ENCODE measurements around the gene NSUN7. TPM values are rescaled to one million over a fixed set of nuclear protein-coding genes. Genes with fewer than 3 reads are reported as not detected.
A peak's percentile ranks its signal among the peaks of the same experiment; 100 is the strongest.

NSUN7 gene
- total RNA-seq, 1 donor from 2014 or later: 0.91 TPM

- TF ChIP-seq CTCF (IDR thresholded peaks at IDR 0.05; ENCODE audit: borderline replicate concordance): no peak
Observed at GRCh38 chr4:40856277-40856839, 106.6 kb downstream of the NSUN7 start.

DNA sequence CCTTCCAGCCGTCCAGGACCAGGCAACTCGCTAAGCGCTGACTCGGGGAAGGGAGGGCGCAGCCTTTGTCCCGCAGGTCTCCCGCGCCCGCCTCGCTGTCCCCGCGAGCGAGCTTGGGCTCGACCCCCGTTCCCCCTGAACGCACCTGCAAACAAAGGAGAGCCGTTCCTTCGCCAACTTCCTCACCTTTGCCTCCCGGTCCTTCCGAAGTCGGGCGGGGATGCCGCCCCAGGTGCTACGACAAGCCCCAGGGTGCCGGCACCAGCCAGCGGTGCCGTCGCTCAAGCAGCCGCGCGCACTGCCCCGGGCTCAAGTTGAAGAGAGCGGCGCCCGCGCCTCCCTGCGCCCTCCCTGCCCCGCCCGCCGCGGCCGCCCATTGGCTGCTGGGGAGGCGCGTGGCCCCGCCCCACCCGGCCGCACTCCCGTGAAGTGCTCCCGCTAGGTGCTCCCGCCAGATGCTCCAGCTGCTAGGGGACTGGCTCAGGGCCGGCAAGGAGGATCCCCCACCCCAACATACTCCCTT, 107.1 kb downstream of the NSUN7 start:
- no peak for TF ChIP-seq CTCF (IDR thresholded peaks at IDR 0.05; ENCODE audit: borderline replicate concordance)
- no peak overlapping the region for H3K27ac ChIP-seq (replicated peaks)
- H3K4me1 ChIP-seq: peaks cover 12% of the 10 kb centered on the region
- H3K27me3 ChIP-seq (ENCODE audit: low read depth): no peaks in the 10 kb centered on the region
- peak; percentile 70 for DNase-seq
- H3K9me3 ChIP-seq (replicated peaks): no peaks in the 10 kb centered on the region
- peak overlapping the region; percentile 59 for H3K4me3 ChIP-seq
- H3K36me3 ChIP-seq: no peaks in the 10 kb centered on the region
- intact Hi-C loops (cut with micrococcal nuclease): no loop called here

More at GRCh38 chr4:40856277-40856839, 106.6 kb downstream of the NSUN7 start:
- intact Hi-C loops (cut with micrococcal nuclease): no loop called here
- no peak overlapping the region for H3K27ac ChIP-seq (replicated peaks)
- H3K36me3 ChIP-seq: no peaks in the 10 kb centered on the region
- DNase-seq: no peak
- no peaks in the 10 kb centered on the region for H3K27me3 ChIP-seq (ENCODE audit: low read depth)
- peaks cover 12% of the 10 kb centered on the region for H3K4me1 ChIP-seq
- H3K4me3 ChIP-seq: peak overlapping the region; percentile 59
- no peaks in the 10 kb centered on the region for H3K9me3 ChIP-seq (replicated peaks)

- no peak overlapping the region for H3K4me3 ChIP-seq
- DNase-seq: no peak
- no peak for TF ChIP-seq CTCF (IDR thresholded peaks at IDR 0.05; ENCODE audit: borderline replicate concordance)
- intact Hi-C loops (cut with micrococcal nuclease): no loop called here
- H3K4me1 ChIP-seq: peaks cover 12% of the 10 kb centered on the region
- H3K36me3 ChIP-seq: no peaks in the 10 kb centered on the region
- no peaks in the 10 kb centered on the region for H3K9me3 ChIP-seq (replicated peaks)
- H3K27ac ChIP-seq (replicated peaks): no peak overlapping the region
- no peaks in the 10 kb centered on the region for H3K27me3 ChIP-seq (ENCODE audit: low read depth)
Observed at GRCh38 chr4:40857956-40858355, 108.2 kb downstream of the NSUN7 start.

- no peak for TF ChIP-seq CTCF (IDR thresholded peaks at IDR 0.05; ENCODE audit: borderline replicate concordance)
- Histone ChIP-seq H3K9me3 (replicated peaks) (no peaks in the 10 kb centered on the region), H3K4me3 (no peak overlapping the region), H3K27me3 (ENCODE audit: low read depth) (no peaks in the 10 kb centered on the region), H3K36me3 (no peaks in the 10 kb centered on the region), H3K4me1 (peaks cover 12% of the 10 kb centered on the region), H3K27ac (replicated peaks) (no peak overlapping the region)
- no peak for DNase-seq
- intact Hi-C loops (cut with micrococcal nuclease): no loop called here
Observed at GRCh38 chr4:40858962-40859361, 109.2 kb downstream of the NSUN7 start.

Other genes starting within 250 kb of the NSUN7 start
- gene RBM47, start 120.1 kb upstream of the NSUN7 start, total RNA-seq: 2.7 TPM